ENCODE results near the gene TMED9.
"Not testable (repeated sequence)": the region's sequence is repeated elsewhere in the genome, so short reads cannot be mapped to it uniquely, and the experiment has no call there.

TMED9 gene

DNA sequence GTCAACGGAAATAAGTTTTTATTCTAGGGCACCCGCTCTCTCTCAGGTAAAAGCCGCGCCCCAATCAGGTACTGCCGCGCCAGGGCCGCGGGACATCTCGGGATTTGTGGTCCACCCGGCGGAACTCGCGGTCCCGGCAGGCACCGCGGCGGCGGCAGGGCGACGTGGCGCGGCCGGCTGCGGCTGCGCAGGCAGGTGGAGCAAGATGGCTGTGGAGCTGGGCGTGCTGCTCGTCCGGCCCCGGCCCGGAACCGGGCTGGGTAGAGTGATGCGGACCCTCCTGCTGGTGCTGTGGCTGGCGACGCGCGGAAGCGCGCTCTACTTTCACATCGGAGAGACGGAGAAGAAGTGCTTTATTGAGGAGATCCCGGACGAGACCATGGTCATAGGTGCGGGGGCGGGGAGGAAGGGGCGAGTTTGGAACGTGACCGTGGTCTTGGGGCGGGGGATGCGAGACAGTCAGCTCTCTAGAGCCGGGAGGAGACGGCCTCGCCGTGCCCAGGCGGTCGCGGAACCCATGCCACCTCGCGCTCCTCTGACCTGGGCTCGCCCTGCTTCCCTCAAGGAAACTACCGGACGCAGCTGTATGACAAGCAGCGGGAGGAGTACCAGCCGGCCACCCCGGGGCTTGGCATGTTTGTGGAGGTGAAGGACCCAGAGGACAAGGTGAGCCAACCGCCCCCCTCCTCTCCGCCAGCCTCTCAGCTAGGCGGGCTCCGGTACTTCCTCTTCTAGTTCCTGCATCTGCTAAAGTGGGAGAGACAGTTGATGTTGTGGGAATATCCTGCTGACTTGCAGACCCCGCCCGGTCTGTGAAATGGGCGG lies at the start of gene TMED9:
TMED9 (plus strand) TSS at position 194 of the 825 bp plus-strand sequence; CDS start at position 206, 12 bp downstream.
- peak; percentile 89 for DNase-seq

DNA sequence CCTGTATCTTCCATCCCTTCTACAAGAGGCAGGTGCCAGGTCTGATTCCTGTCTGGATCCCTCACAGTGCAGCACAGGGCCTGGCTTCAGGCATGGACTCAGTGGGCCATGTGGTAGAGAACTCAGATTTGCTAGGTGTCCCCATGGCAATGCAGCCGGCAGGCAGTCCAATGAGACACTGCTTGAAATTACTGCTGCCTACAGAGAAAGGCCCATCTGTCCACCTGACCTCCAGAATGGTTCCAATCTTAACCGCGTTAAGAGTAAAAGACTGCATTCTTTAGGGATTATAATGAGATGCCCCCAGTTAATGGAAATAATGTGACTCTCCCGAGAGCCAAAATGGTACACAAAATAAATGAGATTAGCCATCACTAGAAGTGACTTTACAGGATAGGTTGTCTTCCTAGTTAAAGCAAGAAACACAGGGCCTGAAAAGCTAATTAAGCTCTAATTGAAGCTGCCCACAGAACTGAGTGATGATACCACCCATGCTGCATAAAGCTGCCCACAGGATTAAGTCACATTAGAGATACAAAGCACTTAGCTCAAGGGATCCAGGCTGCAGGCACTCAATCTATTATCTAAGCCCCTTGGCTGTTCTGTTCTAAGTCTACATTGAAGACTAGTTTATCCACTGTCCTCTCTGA lies 49.1 kb upstream of the TMED9 start:
- no peak for DNase-seq

DNA sequence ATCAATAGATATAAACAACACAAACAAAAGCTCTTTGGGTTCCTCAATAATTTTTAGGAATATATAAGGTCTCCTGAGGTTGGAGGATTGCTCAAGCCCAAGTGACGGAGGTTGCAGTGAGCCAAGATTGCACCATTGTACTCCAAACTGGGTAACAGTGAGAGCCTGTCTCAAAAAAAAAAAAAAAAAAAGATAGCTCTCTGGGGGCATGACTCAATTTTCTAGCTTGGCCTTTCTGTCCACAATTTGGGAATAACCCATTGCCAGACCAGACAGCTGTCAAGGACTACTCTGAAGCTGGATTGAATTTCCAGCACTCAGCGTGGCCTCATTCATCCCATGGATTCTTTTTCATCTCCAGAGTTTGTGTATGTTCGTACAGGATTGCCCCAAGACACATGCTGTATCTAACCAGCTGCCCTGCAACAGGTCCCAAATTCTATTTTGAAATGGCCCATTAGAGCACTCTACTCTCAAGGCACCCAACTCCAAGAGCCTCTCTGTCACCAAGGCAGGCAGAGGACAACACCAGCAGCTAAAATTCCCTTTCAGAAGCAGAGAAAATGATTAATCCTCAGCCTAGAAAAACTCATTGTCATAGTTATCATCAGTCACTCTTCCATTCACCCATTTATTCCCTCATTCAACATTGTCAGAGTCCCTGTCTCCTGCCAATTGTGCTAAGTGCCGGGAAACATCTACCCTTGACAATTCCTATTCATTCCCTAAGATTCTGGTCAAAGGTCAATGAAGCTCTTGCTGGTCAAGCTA lies 46.3 kb upstream of the TMED9 start:
- no peak for DNase-seq

DNA sequence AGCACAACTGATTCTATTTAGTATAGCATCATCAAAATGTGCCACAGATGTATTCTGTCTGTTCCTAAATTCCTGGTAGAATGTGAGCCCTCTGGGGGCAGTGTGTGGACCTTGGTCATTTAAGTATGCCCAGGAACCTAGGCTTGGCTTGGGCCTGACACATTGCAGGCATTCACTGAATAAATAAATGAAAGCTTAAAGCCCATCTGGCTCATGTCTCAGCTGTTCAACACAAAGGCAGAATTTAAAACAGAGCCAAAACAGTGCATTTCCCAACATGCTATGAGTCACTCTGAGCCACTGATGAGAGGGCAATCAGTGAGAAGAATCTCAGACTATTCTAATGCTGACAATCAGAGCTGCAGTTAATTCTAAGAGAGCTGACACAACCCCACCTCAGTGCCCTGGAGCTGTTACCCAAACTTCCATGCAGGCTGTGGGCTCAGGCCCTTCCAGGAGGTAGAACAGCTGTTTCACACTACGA lies 45.7 kb upstream of the TMED9 start:
- no peak for DNase-seq

DNA sequence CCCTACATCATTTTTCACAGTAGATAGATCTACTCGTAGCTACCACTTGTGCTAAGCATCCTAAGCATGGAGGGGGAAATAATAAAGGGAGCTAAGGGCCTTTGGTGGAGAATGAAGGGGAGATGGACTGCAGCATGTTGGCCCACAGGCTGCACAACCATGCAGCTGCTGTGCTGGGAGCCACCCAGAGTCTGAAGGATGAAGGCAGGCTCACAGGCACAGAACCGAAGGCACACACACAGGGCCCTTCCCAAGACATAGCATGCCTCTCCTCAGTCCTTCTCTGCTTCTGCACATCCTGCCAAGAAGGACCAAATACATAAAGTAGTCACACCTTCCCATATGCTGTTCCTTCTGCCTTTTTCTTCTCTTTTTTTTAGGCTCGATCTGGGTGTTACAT lies 44.3 kb upstream of the TMED9 start:
- no peak for DNase-seq

DNA sequence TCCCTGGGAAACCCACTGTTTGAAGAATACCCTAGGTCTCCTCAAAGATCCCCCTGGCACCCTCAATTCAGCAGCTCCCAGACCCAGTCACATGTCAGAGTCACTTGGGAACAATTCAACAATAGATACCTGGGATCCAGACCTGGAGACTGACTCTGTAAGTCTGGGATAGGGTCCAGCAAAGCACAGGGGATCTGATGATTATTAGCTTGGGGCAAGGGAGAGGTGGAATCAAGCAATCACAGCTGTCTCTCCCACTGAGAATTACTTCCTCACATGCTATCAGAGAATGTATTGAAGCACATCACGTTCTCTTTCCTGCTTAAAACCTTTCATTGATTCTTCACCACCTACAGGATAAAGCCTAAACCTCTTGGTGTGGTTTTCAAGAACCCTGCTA lies 43.5 kb upstream of the TMED9 start:
- no peak for DNase-seq

DNA sequence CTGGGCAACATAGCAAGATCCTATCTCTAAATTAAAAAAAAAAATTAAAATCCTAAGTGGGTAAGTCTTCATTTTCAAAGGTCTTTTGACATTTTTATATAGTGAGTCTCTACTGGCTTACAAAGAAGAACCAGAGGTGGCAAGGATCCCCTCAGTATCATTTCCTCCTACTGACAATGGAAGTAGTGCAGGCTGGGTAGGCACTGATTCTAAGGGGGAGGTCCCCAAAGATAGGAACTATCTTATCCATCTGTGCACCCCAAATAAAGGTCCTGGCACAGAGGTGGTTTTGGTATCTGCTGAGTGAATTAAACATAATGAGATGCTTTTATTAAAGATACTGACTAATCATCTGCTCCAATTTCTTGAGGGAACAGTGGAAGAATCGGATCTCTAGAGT lies 41.9 kb upstream of the TMED9 start:
- no peak for DNase-seq

DNA sequence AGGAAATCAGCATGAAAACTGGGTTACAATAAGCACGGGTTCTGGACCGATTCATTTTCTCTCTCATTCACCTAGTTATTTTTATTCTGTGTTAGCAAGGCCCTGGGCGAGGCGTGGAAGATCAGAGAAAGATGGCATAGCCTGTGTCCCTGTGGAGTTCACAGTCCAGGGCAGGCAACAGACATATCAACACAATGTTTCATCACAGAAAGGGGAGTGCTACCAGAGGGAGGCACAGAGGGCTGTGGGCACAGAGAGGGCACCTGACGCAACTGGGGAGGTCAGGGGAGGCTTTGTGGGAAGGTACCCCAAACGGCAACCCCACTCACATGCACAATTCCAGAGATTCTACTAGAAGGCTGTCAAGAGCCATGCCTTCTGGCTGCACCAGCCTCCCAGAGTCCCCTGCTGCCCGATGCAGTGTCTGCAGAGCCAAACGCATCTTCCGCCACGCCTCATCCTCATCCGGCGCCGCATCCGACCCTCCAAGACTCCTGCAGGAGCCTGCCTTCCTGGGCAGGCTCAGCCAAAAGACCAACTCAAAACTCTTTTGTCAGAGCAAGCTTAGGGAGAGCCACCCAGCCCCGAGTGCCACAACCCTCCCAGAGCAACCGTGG lies 39.1 kb upstream of the TMED9 start:
- no peak for DNase-seq

DNA sequence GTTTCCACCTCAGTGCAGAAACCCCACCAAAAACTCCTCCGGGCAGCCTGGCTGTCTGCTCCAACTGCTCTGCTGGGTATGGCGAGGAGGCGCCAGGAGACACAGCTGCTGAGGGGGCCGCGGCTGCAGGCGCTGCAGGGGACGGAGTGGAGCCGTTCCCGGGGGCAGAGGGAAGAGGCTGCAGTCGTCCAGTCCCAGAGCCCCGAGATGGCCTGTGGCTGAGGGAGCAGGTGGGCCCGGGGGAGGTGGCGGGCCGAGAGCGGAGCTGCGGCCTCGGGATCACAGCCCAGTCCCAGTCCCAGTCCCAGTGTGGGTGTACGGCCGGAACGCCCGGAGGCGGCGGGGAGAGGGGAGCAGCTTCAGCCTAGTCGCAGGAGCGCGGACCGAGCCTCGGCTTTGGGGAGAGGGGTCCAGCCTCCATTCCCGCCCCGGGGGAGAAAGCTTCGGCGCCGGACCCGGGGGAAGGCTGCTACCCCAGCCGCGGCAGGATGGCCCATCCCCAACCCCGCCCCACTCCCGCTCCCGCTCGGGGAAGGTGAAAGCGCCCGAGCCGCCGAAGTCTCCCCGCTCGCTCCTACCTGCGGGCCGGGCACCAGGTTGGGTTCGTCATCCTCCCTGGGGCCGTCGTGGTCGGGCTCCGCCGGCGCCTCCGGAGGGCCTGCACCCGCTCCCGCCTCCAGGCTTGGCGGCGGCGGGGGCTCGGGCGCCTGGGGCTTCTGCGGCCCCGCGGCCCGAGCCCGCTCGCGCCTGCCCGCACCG lies 38.2 kb upstream of the TMED9 start:
- DNase-seq, result peak; percentile 58

DNA sequence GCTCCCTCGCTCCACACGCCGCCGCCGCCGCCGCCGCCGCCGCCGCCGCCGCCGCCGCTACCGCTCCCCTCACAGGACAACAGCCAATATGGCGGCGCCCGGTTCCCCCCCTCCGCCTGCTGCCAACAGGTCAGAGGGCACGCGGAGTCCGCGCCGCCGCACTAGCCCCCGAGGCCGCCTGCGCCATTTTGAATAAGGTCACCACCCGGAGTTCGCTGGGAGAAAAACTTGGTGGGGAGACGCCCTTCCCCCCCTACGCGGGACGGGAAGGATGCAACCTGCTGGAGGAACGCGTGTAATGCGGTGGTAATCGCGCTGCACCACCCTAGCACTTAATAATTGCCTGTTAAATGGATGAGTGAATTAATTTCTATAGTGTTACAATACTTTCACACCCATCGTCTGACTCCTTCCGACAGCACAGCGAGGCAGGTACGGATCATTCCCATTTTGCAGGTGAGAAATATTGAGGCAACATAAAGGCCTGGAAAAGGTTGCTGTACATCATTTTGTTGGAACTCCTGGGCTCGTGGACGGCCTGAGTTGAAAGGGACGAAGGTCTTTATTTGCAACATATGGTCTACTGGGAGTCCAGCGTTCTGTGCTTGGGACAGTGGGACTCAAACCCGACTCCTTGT lies 37.4 kb upstream of the TMED9 start, which contains the start of gene FAM193B:
FAM193B (minus strand) TSS at position 90 of the 638 bp plus-strand sequence. CDS start 105 bp downstream, outside the sequence.
- DNase-seq, result peak; percentile 95

DNA sequence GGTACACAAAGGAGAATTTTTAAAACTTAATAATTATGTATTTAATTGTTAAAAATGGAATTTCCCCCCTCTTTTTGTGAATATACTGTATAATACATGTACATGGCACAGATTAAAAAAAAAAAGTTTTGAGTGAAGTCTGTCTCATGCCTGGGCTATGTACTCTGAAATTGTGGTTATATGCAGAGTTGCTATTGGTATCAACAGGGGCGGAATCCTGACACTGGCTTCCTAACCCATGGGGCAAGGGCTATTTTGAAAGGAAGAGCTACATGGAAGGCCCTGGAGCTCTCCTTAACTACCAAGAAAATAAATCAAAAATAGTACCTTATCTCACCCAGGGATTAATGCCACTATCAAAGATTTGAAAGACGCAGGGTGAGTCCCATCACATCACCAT lies 36.8 kb upstream of the TMED9 start:
- DNase-seq, result no peak

DNA sequence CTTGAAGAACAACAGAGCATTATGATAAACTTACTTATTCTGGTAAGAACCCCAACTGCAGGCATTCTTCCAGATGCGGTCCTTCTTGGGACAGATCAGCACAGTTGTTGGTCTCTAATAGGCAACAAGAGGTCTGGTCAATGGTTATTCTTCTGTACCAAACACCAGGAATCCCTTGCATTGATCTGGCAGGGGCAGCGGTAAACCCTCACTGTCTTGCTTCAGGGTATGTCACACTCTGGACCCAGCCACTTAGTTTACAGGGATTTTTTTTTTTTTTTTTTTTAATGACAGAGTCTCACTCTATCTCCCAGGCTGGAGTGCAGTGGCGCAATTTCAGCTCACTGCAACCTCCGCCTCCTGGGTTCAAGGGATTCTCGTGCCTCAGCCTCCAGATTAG lies 36.3 kb upstream of the TMED9 start:
- DNase-seq, result no peak

DNA sequence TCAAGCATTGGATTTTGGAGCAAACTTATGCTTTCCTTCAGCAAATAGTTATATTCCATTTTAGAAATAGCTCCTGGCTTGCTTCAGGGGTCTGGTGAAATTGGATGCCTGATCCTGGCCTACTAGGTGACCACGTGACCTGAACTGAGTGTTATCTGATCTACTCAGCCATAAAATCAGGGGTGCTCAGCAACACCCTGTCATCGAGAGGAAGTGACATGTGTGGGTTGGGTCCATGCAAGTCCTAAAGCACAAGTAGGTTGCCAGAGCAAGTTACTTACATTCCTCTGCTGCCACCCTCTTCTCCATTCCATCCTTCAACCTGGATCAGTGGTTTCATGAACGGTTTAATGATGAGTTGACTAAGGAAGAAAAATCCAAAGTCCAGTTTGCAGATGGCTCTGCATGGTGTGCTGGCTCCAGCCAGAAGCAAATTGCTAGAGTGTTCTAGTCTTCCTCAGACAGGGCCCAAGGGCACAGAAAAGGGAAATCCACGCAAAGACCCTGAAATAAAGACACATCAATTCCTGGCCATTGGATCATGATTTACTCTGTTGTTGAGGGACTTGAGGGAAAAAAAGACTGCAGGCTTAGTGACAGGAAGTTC lies 34.9 kb upstream of the TMED9 start:
- DNase-seq, result no peak

DNA sequence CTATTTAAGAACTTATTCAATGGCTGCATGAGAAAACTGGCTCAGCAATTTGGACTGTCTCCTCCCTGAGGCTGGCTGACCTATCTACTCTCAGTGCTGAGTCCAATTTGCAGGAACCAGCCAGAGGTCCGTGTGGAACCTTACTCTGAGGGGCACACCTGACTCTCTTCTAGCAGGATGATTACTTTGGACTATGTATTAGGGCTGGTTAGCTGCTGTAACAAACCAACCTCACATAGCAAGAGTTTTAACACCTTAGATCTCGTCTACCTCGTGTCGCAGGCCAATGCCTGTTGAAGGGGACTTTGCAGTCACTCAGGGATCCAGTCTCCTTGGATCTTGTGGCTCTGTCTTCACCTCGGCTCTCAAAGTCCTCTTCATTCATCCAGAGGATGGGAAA lies 34.2 kb upstream of the TMED9 start:
- no peak for DNase-seq

DNA sequence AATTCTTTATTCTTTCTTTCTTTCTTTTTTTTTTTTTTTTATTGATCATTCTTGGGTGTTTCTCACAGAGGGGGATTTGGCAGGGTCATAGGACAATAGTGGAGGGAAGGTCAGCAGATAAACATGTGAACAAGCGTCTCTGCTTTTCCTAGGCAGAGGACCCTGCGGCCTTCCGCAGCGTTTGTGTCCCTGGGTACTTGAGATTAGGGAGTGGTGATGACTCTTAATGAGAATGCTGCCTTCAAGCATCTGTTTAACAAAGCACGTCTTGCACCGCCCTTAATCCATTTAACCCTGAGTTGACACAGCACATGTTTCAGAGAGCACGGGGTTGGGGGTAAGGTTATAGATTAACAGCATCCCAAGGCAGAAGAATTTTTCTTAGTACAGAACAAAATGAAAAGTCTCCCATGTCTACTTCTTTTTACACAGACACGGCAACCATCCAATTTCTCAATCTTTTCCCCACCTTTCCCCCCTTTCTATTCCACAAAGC lies 32.5 kb upstream of the TMED9 start:
- not testable (repeated sequence) for DNase-seq

DNA sequence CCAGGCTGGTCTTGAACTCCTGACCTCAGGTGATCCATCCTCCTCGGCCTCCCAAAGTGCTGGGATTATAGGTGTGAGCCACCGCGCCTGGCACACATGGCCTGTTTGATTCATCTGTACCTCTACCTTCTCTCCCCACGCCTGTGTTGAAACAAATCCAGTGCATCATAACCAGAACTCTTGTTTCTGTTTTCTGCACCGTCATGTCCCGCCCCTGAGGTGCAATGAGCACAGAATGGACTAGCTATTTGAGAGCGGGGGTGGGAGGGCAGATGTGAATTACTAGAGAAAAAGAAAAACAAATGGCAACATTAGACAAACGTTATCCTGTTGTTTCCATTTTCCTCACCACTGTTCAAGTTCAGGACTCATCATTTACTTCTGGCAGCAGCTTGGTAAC lies 27.0 kb upstream of the TMED9 start:
- DNase-seq, result no peak

DNA sequence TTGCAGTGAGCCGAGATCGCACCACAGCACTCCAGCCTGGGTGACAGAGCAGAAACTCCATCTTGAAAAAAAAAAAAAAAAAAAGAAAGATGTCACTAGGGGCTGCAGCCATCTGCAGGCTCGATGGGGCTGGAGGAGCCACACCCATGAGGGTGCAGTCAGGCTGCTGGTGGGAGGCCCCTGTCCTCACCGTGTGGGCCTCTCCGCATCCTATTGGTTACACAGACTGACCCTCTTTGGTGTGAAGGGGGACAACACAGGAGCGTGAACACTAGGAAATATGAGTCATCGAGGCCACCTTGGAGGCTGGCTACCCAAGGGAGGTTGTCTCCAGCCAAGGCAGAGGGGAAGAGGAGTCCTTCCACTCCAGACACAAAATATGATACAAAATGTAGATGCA lies 23.7 kb upstream of the TMED9 start:
- DNase-seq, result no peak

DNA sequence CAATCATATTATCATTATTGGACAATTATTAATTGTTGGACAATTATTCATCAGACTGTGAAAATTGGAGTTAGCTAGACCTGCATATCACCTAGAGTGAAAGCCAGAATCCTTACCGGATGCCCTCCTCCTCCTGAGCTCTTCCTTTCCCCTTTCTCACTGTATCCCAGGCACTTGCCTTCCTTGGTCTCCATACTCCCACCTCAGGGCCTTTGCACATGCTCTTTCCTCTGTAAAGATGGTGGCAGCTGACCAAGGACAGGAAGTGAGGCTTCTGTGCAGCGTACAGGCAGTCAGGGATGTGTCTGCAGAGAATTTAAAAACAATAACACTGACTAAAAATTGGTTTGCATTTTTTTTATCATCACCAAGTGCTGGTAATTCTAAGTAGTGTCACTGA lies 22.1 kb upstream of the TMED9 start:
- no peak for DNase-seq

DNA sequence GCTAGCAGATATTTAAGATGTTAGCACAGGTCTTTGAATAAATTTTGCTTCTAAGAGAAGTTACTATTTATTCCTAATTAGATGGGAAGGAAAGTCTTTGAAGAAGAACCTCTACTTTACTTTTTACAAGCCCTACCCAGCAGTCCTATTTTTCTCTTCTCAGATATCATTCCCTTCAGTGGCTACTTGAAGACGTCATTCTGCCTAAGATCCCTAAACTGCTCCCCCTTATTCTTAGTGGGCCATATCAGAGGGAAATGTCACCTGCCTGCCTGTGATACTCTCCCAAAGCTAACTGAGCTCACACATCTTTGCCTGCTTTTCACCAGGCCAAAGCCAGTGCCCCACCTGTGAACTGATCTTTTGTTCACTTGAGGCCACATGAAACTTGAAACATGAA lies 16.5 kb upstream of the TMED9 start:
- no peak for DNase-seq

DNA sequence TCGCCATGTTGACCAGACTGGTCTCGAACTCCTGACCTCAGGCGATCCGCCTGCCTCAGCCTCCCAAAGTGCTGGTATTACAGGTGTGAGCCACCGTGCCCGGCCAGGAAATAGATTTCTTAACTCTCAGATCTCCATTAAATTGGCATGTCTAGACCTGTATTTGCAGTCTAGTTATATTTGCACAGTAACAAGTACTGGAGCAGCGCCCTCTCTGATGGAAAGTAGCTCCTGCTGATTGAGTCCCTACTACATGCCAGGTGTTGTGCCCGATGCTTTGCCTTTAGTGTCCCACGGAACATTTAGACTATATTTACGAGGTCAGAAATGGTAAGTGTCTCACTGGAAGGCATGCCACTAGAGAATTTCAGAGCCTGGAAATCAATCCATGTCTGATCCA lies 15.8 kb upstream of the TMED9 start:
- no peak for DNase-seq

DNA sequence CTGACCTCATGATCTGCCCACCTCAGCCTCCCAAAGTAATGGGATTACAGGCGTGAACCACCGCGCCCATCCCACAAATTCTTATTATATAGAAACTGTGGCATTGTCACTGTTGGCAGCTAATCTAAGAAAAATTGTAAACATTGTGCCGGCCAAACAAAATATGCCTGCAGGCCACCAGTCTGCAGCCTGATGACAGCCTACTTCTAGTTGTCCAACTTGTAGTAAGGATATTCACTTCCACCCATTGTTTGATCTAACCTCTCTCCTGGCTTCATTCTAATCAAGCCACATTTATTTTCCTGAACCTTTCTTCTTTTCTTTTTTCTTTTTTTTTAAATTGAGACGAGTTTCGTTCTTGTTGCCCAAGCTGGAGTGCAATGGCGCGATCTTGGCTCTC lies 13.7 kb upstream of the TMED9 start:
- DNase-seq, result no peak
